Mesendoderm (in vitro differentiated cells): ENCODE measurements around the gene SNX1.

Experiments
- DNase-seq: peaks from one replicate; pipeline ENCODE4 v3.0.0; 2013
- H2AK5ac ChIP-seq: 2 replicates; pipeline ENCODE4 v1.6.1; 2013; ENCODE audit warnings: low read length, inconsistent platforms
- H2BK120ac ChIP-seq: 2 replicates; pipeline ENCODE4 v1.6.1; 2013; ENCODE audit warnings: low read depth, mild to moderate bottlenecking, low read length, moderate library complexity, mixed read lengths
- H2BK15ac ChIP-seq: replicated peaks from 2 replicates; pipeline ENCODE4 v1.6.1; 2013; ENCODE audit warnings: low read depth, mild to moderate bottlenecking, moderate library complexity
- H2BK5ac ChIP-seq: 2 replicates; pipeline ENCODE4 v1.6.1; 2013; ENCODE audit warnings: low read length, inconsistent platforms
- H3K18ac ChIP-seq: 2 replicates; pipeline ENCODE4 v1.6.1; 2013; ENCODE audit warnings: mild to moderate bottlenecking, low read length, mixed read lengths
- H3K23ac ChIP-seq: one replicate; pipeline ENCODE4 v1.6.1; 2013; ENCODE audit warnings: low read length
- H3K27ac ChIP-seq: 2 replicates; pipeline ENCODE4 v1.5.1; 2013; ENCODE audit warnings: low read depth, mild to moderate bottlenecking, inconsistent platforms, low read length, moderate library complexity
- H3K27me3 ChIP-seq: 2 replicates; pipeline ENCODE4 v1.6.1; 2013; ENCODE audit warnings: low read length, control low read depth, mild to moderate bottlenecking, inconsistent platforms; ENCODE audit not compliant: insufficient read depth, poor library complexity
- H3K36me3 ChIP-seq: 2 replicates; pipeline ENCODE4 v1.6.1; 2013; ENCODE audit warnings: low read length, inconsistent platforms; ENCODE audit not compliant: control insufficient read depth, insufficient read depth
- H3K4ac ChIP-seq: one replicate; pipeline ENCODE4 v1.6.1; 2013; ENCODE audit warnings: low read depth, mild to moderate bottlenecking, low read length, moderate library complexity
- H3K4me1 ChIP-seq: 2 replicates; pipeline ENCODE4 v1.6.1; 2013; ENCODE audit warnings: low read depth, low read length, inconsistent platforms; ENCODE audit not compliant: control insufficient read depth
- H3K4me2 ChIP-seq: 2 replicates; pipeline ENCODE4 v1.6.1; 2013; ENCODE audit warnings: low read length
- H3K4me3 ChIP-seq: 2 replicates; pipeline ENCODE4 v1.5.1; 2013; ENCODE audit warnings: mild to moderate bottlenecking, low read length
- H3K56ac ChIP-seq: one replicate; pipeline ENCODE4 v1.6.1; 2013; ENCODE audit warnings: low read length
- H3K79me1 ChIP-seq: 2 replicates; pipeline ENCODE4 v1.6.1; 2013; ENCODE audit warnings: low read length, inconsistent platforms
- H3K79me2 ChIP-seq: 2 replicates; pipeline ENCODE4 v1.6.1; 2013; ENCODE audit warnings: mild to moderate bottlenecking, low read length; ENCODE audit not compliant: control insufficient read depth, insufficient read depth
- H3K9ac ChIP-seq: 2 replicates; pipeline ENCODE4 v1.6.1; 2013; ENCODE audit warnings: low read length, inconsistent platforms
- H4K5ac ChIP-seq: one replicate; pipeline ENCODE4 v1.6.1; 2013; ENCODE audit warnings: low read length
- H4K8ac ChIP-seq: one replicate; pipeline ENCODE4 v1.6.1; 2013; ENCODE audit warnings: low read depth, mild to moderate bottlenecking, control low read depth, low read length, moderate library complexity
- WGBS: extraction: QIAGEN DNeasy Blood & Tissue Kit; methylation state at CpG from one replicate; pipeline ENCODE4 v1.1.7; 2013; ENCODE audit warnings: low lambda C conversion rate, missing lambda C conversion rate; ENCODE audit not compliant: insufficient coverage; ENCODE audit errors: extremely low coverage; 5-methylcytosine and 5-hydroxymethylcytosine counted together

SNX1 gene

GRCh38 chr15:64122444-64122843 lies 26.7 kb downstream of the SNX1 start:
- Histone ChIP-seq H3K79me1 (no peaks in the 10 kb centered on the region), H3K4me2 (no peak overlapping the region), H2AK5ac (no peak overlapping the region), H3K23ac (no peak overlapping the region), H2BK5ac (no peak overlapping the region), H3K4me3 (no peak overlapping the region), H3K18ac (no peak overlapping the region), H4K8ac (no peak overlapping the region), H3K4me1 (no peaks in the 10 kb centered on the region), H2BK15ac (no peak overlapping the region), H3K79me2 (no peaks in the 10 kb centered on the region), H3K9ac (no peak overlapping the region), H3K27me3 (no peaks in the 10 kb centered on the region), H3K36me3 (peaks cover 4% of the 10 kb centered on the region), H4K5ac (no peak overlapping the region), H3K4ac (no peak overlapping the region), H3K27ac (no peak overlapping the region), H3K56ac (no peak overlapping the region), H2BK120ac (no peak overlapping the region)
- DNase-seq, result no peak
- no CpG with 5 or more reads among the region's 1 CpG for WGBS

GRCh38 chr15:64122936-64123351 lies 27.2 kb downstream of the SNX1 start:
- Histone ChIP-seq H2BK120ac (no peak overlapping the region), H3K27ac (no peak overlapping the region), H3K27me3 (no peaks in the 10 kb centered on the region), H3K79me2 (no peaks in the 10 kb centered on the region), H3K23ac (no peak overlapping the region), H3K79me1 (no peaks in the 10 kb centered on the region), H4K8ac (no peak overlapping the region), H3K36me3 (peaks cover 7% of the 10 kb centered on the region), H2BK15ac (no peak overlapping the region), H3K9ac (no peak overlapping the region), H3K56ac (no peak overlapping the region), H3K18ac (no peak overlapping the region), H3K4me2 (no peak overlapping the region), H3K4me3 (no peak overlapping the region), H2AK5ac (no peak overlapping the region), H2BK5ac (no peak overlapping the region), H3K4me1 (no peaks in the 10 kb centered on the region), H3K4ac (no peak overlapping the region), H4K5ac (no peak overlapping the region)
- DNase-seq, result no peak
- WGBS, result no CpG with 5 or more reads among the region's 3 CpGs

GRCh38 chr15:64125978-64126377 lies 30.2 kb downstream of the SNX1 start:
- H3K79me1 ChIP-seq, result no peaks in the 10 kb centered on the region
- no peak overlapping the region for H3K23ac ChIP-seq
- H2BK15ac ChIP-seq, result no peak overlapping the region
- no peak overlapping the region for H3K4ac ChIP-seq
- no peak overlapping the region for H4K8ac ChIP-seq
- H3K4me1 ChIP-seq, result no peaks in the 10 kb centered on the region
- H3K36me3 ChIP-seq, result peaks cover 12% of the 10 kb centered on the region
- H3K18ac ChIP-seq, result no peak overlapping the region
- no CpG with 5 or more reads among the region's 3 CpGs for WGBS
- H3K56ac ChIP-seq, result no peak overlapping the region
- no peak overlapping the region for H2AK5ac ChIP-seq
- no peak overlapping the region for H3K4me3 ChIP-seq
- no peak overlapping the region for H3K27ac ChIP-seq
- no peak for DNase-seq
- H2BK5ac ChIP-seq, result no peak overlapping the region
- H4K5ac ChIP-seq, result no peak overlapping the region
- no peaks in the 10 kb centered on the region for H3K27me3 ChIP-seq
- H3K4me2 ChIP-seq, result no peak overlapping the region
- no peak overlapping the region for H3K9ac ChIP-seq
- H2BK120ac ChIP-seq, result no peak overlapping the region
- no peaks in the 10 kb centered on the region for H3K79me2 ChIP-seq

- H2BK5ac ChIP-seq, result no peak overlapping the region
- no peaks in the 10 kb centered on the region for H3K4me1 ChIP-seq
- no peak overlapping the region for H4K5ac ChIP-seq
- no peak overlapping the region for H3K27ac ChIP-seq
- no peaks in the 10 kb centered on the region for H3K79me1 ChIP-seq
- no CpG with 5 or more reads among the region's 6 CpGs for WGBS
- H3K9ac ChIP-seq, result no peak overlapping the region
- no peaks in the 10 kb centered on the region for H3K27me3 ChIP-seq
- no peak overlapping the region for H3K4ac ChIP-seq
- H3K18ac ChIP-seq, result no peak overlapping the region
- no peaks in the 10 kb centered on the region for H3K79me2 ChIP-seq
- H4K8ac ChIP-seq, result no peak overlapping the region
- H3K23ac ChIP-seq, result no peak overlapping the region
- no peak overlapping the region for H3K56ac ChIP-seq
- no peak overlapping the region for H2AK5ac ChIP-seq
- H2BK15ac ChIP-seq, result no peak overlapping the region
- H3K36me3 ChIP-seq, result peaks cover 13% of the 10 kb centered on the region
- H3K4me3 ChIP-seq, result no peak overlapping the region
- H2BK120ac ChIP-seq, result no peak overlapping the region
- no peak for DNase-seq
- H3K4me2 ChIP-seq, result no peak overlapping the region
These were observed 31.9 kb downstream of the SNX1 start for GRCh38 chr15:64127521-64128270.

GRCh38 chr15:64130159-64130558 lies 34.4 kb downstream of the SNX1 start:
- no peak for DNase-seq

GRCh38 chr15:64131547-64131946 lies 35.8 kb downstream of the SNX1 start:
- Histone ChIP-seq H3K79me2 (no peaks in the 10 kb centered on the region), H3K27ac (no peak overlapping the region), H3K79me1 (no peaks in the 10 kb centered on the region), H3K56ac (no peak overlapping the region), H3K4me3 (no peak overlapping the region), H2BK120ac (no peak overlapping the region), H3K27me3 (no peaks in the 10 kb centered on the region), H2AK5ac (no peak overlapping the region), H3K4me2 (no peak overlapping the region), H3K18ac (no peak overlapping the region), H2BK15ac (no peak overlapping the region), H3K23ac (no peak overlapping the region), H3K36me3 (peaks cover 20% of the 10 kb centered on the region), H3K9ac (no peak overlapping the region), H3K4me1 (no peaks in the 10 kb centered on the region), H3K4ac (no peak overlapping the region), H4K5ac (no peak overlapping the region), H4K8ac (no peak overlapping the region), H2BK5ac (no peak overlapping the region)
- no CpG with 5 or more reads among the region's 7 CpGs for WGBS
- DNase-seq, result no peak

More at GRCh38 chr15:64130159-64130558, 34.4 kb downstream of the SNX1 start:
- Histone ChIP-seq H3K56ac (no peak overlapping the region), H3K4me3 (no peak overlapping the region), H3K4me2 (no peak overlapping the region), H3K79me1 (no peaks in the 10 kb centered on the region), H3K9ac (no peak overlapping the region), H2BK5ac (no peak overlapping the region), H3K18ac (no peak overlapping the region), H4K5ac (no peak overlapping the region), H3K79me2 (no peaks in the 10 kb centered on the region), H3K23ac (no peak overlapping the region), H3K4me1 (no peaks in the 10 kb centered on the region), H3K4ac (no peak overlapping the region), H2BK120ac (no peak overlapping the region), H4K8ac (no peak overlapping the region), H3K36me3 (peaks cover 17% of the 10 kb centered on the region), H3K27ac (no peak overlapping the region), H2BK15ac (no peak overlapping the region), H3K27me3 (no peaks in the 10 kb centered on the region), H2AK5ac (no peak overlapping the region)
- no CpG with 5 or more reads among the region's 3 CpGs for WGBS
